Trophoblast cell (in vitro differentiated cells and primary cell): Measurements from ENCODE around the gene TMEM219.

Source experiments
- DNase-seq, 2 donors: peaks; one replicate each; pipeline ENCODE4 v3.0.0-alpha.2; 2016
- H2AFZ ChIP-seq: 2 replicates; pipeline ENCODE4 v1.6.1; 2013; ENCODE audit warnings: low read length, moderate library complexity, mild to moderate bottlenecking; ENCODE audit not compliant: insufficient read depth, poor library complexity
- H2AK5ac ChIP-seq: 2 replicates; pipeline ENCODE4 v1.6.1; 2013; ENCODE audit warnings: mild to moderate bottlenecking, low read length
- H2BK120ac ChIP-seq: 2 replicates; pipeline ENCODE4 v1.6.1; 2013; ENCODE audit warnings: low read length, mild to moderate bottlenecking, moderate library complexity; ENCODE audit not compliant: insufficient read depth, poor library complexity
- H2BK12ac ChIP-seq: 2 replicates; pipeline ENCODE4 v1.6.1; 2013; ENCODE audit warnings: mild to moderate bottlenecking, low read length, moderate library complexity
- H2BK5ac ChIP-seq: 2 replicates; pipeline ENCODE4 v1.6.1; 2013; ENCODE audit warnings: low read length, low read depth, moderate library complexity, mild to moderate bottlenecking; ENCODE audit not compliant: poor library complexity
- H3K14ac ChIP-seq: 2 replicates; pipeline ENCODE4 v1.6.1; 2013; ENCODE audit warnings: mild to moderate bottlenecking, low read length
- H3K18ac ChIP-seq: 2 replicates; pipeline ENCODE4 v1.6.1; 2013; ENCODE audit warnings: mild to moderate bottlenecking, low read length
- H3K23ac ChIP-seq: 2 replicates; pipeline ENCODE4 v1.6.1; 2013; ENCODE audit warnings: low read length
- H3K27ac ChIP-seq: 2 replicates; pipeline ENCODE4 v1.5.1; 2013; ENCODE audit warnings: low read depth, mild to moderate bottlenecking, inconsistent platforms, low read length, moderate library complexity
- H3K27me3 ChIP-seq: 2 replicates; pipeline ENCODE4 v1.6.1; 2013; ENCODE audit warnings: inconsistent platforms, mild to moderate bottlenecking, low read length, moderate library complexity; ENCODE audit not compliant: insufficient read depth
- H3K36me3 ChIP-seq, 2 experiments: 1 replicate in 1 of 2; 2 replicates in 1 of 2; pipeline ENCODE4 v1.6.1; 2013; ENCODE audit warnings: low read length in 2 of 2, mild to moderate bottlenecking in 2 of 2, moderate library complexity in 1 of 2; ENCODE audit not compliant: insufficient read depth in 2 of 2, control insufficient read depth in 1 of 2
- H3K4ac ChIP-seq: 2 replicates; pipeline ENCODE4 v1.6.1; 2013; ENCODE audit warnings: low read depth, mild to moderate bottlenecking, low read length, moderate library complexity
- H3K4me1 ChIP-seq, 2 experiments: 1 replicate in 1 of 2; 2 replicates in 1 of 2; pipeline ENCODE4 v1.6.1; 2013; ENCODE audit warnings: low read length in 2 of 2, mild to moderate bottlenecking in 2 of 2, moderate library complexity in 1 of 2; ENCODE audit not compliant: insufficient read depth in 2 of 2, control insufficient read depth in 1 of 2
- H3K4me2 ChIP-seq: 2 replicates; pipeline ENCODE4 v1.6.1; 2013; ENCODE audit warnings: inconsistent platforms, mild to moderate bottlenecking, low read length, moderate library complexity
- H3K4me3 ChIP-seq: 2 replicates; pipeline ENCODE4 v1.5.1; 2013; ENCODE audit warnings: mild to moderate bottlenecking, low read depth, low read length, inconsistent platforms
- H3K79me1 ChIP-seq: one replicate; pipeline ENCODE4 v1.6.1; 2013; ENCODE audit warnings: low read length
- H3K79me2 ChIP-seq: 2 replicates; pipeline ENCODE4 v1.6.1; 2013; ENCODE audit warnings: low read length, mild to moderate bottlenecking; ENCODE audit not compliant: control insufficient read depth, insufficient read depth, poor library complexity
- H3K9ac ChIP-seq: 2 replicates; pipeline ENCODE4 v1.6.1; 2013; ENCODE audit warnings: mild to moderate bottlenecking, low read length
- H3K9me3 ChIP-seq: 2 replicates; pipeline ENCODE4 v1.6.1; 2013; ENCODE audit warnings: low read depth, mild to moderate bottlenecking, control low read depth, inconsistent platforms, low read length; ENCODE audit not compliant: insufficient read depth
- H4K12ac ChIP-seq: 2 replicates; pipeline ENCODE4 v1.6.1; 2013; ENCODE audit warnings: low read depth, mild to moderate bottlenecking, low read length, moderate library complexity
- H4K8ac ChIP-seq: 2 replicates; pipeline ENCODE4 v1.6.1; 2013; ENCODE audit warnings: low read depth, mild to moderate bottlenecking, low read length, moderate library complexity
- H4K91ac ChIP-seq: one replicate; pipeline ENCODE4 v1.6.1; 2013; ENCODE audit warnings: low read depth, mild to moderate bottlenecking, low read length, moderate library complexity
- WGBS: extraction: QIAGEN DNeasy Blood & Tissue Kit; methylation state at CpG from one replicate; pipeline ENCODE4 v1.1.7; 2013; ENCODE audit warnings: missing lambda C conversion rate; ENCODE audit not compliant: insufficient read length, insufficient coverage; ENCODE audit errors: extremely low coverage; 5-methylcytosine and 5-hydroxymethylcytosine counted together

The TMEM219 gene

DNA sequence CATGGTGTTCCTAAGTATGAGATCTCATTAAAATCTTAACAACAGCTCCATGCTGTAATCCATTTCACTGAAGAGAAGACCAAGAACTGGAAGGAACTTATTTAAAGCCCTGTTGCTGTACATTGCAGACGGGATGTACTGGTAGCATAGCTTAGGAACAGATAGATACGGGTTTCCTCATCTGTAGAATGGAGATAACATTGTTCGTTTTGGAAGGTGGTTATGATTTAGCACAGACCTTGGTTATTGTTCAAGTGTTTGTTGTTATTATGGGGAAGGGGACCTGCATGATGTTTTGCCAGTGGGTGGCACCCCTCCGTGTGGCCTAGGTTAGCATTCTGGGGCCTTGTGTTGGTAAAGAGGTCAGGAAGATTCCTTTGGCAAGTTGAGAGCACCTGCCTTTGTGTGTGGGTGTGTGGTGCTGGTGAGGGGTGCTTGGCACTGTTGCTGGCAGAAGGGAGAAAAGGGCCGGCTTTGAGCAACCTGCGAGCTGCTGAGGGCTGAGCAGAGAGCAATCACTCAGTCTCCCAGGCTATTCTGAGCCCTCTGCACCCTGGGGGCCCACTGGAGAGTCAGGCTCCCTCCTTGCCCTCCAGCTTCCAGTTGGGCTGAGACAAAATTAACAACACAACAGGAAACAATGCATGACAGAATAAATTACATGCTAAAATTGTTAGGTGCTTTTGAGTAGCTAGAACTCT is 14.1 kb downstream of the TMEM219 start:
- H3K4me3 ChIP-seq = no peak overlapping the region
- H3K4me1 ChIP-seq = peaks cover 9 to 22% of the 10 kb centered on the region in 2 experiments
- H2AFZ ChIP-seq = no peak overlapping the region
- no peak overlapping the region for H4K91ac ChIP-seq
- no peak overlapping the region for H3K23ac ChIP-seq
- H4K12ac ChIP-seq = no peak overlapping the region
- no peak overlapping the region for H2BK12ac ChIP-seq
- peaks cover 15% of the 10 kb centered on the region for H3K79me2 ChIP-seq
- WGBS = no CpG with 5 or more reads among the region's 6 CpGs
- H3K14ac ChIP-seq = no peak overlapping the region
- no peak overlapping the region for H3K18ac ChIP-seq
- H2BK5ac ChIP-seq = no peak overlapping the region
- H4K8ac ChIP-seq = no peak overlapping the region
- H3K9me3 ChIP-seq = no peaks in the 10 kb centered on the region
- no peak overlapping the region for H2AK5ac ChIP-seq
- no peak overlapping the region for H2BK120ac ChIP-seq
- H3K36me3 ChIP-seq = peaks cover 34 to 42% of the 10 kb centered on the region in 2 experiments
- H3K27ac ChIP-seq = no peak overlapping the region
- H3K9ac ChIP-seq = no peak overlapping the region
- no peak overlapping the region for H3K4ac ChIP-seq
- H3K27me3 ChIP-seq = no peaks in the 10 kb centered on the region
- H3K4me2 ChIP-seq = peak overlapping the region; percentile 42
- H3K79me1 ChIP-seq = peaks cover 10% of the 10 kb centered on the region
- DNase-seq = peak in 1 of 2 donors; percentile 25

DNA sequence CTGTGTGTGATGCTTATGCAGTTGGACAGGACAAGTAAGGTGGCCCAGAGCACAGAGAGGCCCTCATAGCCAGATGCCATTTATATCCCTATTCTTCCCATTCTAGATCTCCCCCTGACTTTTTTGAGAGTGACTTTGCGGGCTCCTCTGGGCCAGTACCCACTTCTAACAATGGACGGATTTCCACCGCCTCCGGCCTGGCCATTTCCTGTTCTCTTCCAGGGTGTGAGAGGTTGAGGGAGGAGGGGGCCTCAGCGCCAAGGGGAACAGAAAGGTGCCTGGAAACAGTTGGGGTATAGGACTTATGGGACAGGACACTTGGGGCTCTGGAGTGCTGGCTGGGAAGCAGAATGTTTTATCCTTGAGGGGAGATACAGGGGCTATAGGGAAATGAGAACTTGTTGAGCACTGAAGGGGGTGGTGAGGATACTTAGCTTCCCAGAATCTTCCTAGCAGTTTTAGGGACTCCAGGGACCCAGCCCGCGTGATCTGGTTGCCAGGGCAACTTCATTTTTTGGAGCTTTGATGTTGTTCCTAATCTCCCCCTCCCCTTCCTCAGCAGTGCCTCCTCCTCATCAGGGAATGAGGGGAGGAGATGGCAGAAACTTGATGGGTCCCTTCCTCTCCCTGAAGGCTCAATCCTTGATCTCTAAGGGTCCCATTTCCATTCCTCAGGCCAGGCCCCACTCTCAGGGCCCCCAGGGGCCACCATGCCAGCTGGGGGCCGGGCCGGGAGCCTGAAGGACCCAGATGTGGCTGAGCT is 15.4 kb downstream of the TMEM219 start:
- no peak overlapping the region for H2AFZ ChIP-seq
- no peaks in the 10 kb centered on the region for H3K9me3 ChIP-seq
- no peak overlapping the region for H3K9ac ChIP-seq
- H3K79me1 ChIP-seq = peaks cover 10% of the 10 kb centered on the region
- H4K91ac ChIP-seq = no peak overlapping the region
- H3K14ac ChIP-seq = no peak overlapping the region
- no peak overlapping the region for H3K4me2 ChIP-seq
- no peak overlapping the region for H3K23ac ChIP-seq
- H2BK5ac ChIP-seq = no peak overlapping the region
- no peak overlapping the region for H3K4me3 ChIP-seq
- no peak overlapping the region for H3K27ac ChIP-seq
- no peak overlapping the region for H4K8ac ChIP-seq
- H3K36me3 ChIP-seq = peaks cover 37 to 48% of the 10 kb centered on the region in 2 experiments
- H2BK120ac ChIP-seq = no peak overlapping the region
- no peaks in the 10 kb centered on the region for H3K27me3 ChIP-seq
- DNase-seq = no peak
- peaks cover 9 to 22% of the 10 kb centered on the region in 2 experiments for H3K4me1 ChIP-seq
- H3K18ac ChIP-seq = no peak overlapping the region
- no peak overlapping the region for H2BK12ac ChIP-seq
- no peak overlapping the region for H3K4ac ChIP-seq
- H4K12ac ChIP-seq = no peak overlapping the region
- no peak overlapping the region for H2AK5ac ChIP-seq
- WGBS = no CpG with 5 or more reads among the region's 9 CpGs
- peaks cover 15% of the 10 kb centered on the region for H3K79me2 ChIP-seq

DNA sequence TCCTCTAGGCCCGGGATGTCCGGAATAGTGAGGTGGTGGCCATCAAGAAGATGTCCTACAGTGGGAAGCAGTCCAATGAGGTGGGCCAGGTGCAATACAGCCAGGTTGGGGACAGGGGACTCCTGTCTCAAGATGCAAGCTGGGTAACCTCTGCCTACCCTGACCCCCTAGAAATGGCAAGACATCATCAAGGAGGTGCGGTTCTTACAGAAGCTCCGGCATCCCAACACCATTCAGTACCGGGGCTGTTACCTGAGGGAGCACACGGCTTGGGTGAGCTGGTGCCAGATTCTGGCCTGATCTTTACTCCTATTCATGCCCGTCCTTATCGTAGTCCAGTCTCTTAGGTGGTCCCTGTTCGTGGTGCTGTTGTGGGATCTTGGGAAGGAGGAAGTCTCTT is 16.2 kb downstream of the TMEM219 start:
- Histone ChIP-seq H3K9me3 (peaks cover 4% of the 10 kb centered on the region), H3K23ac (peak overlapping the region; percentile 34), H2BK5ac (no peak overlapping the region), H3K4me2 (no peak overlapping the region), H4K12ac (no peak overlapping the region), H3K14ac (no peak overlapping the region), H3K4ac (no peak overlapping the region), H3K36me3 (peaks cover 42 to 53% of the 10 kb centered on the region in 2 experiments), H4K8ac (no peak overlapping the region), H3K79me1 (peaks cover 10% of the 10 kb centered on the region), H3K4me3 (no peak overlapping the region), H3K79me2 (peaks cover 15% of the 10 kb centered on the region), H3K27ac (no peak overlapping the region), H3K4me1 (peaks cover 9 to 22% of the 10 kb centered on the region in 2 experiments), H3K18ac (no peak overlapping the region), H2AFZ (no peak overlapping the region), H3K27me3 (no peaks in the 10 kb centered on the region), H2BK12ac (no peak overlapping the region), H2AK5ac (no peak overlapping the region), H4K91ac (no peak overlapping the region), H2BK120ac (no peak overlapping the region), H3K9ac (no peak overlapping the region)
- WGBS = no CpG with 5 or more reads among the region's 9 CpGs
- no peak for DNase-seq

DNA sequence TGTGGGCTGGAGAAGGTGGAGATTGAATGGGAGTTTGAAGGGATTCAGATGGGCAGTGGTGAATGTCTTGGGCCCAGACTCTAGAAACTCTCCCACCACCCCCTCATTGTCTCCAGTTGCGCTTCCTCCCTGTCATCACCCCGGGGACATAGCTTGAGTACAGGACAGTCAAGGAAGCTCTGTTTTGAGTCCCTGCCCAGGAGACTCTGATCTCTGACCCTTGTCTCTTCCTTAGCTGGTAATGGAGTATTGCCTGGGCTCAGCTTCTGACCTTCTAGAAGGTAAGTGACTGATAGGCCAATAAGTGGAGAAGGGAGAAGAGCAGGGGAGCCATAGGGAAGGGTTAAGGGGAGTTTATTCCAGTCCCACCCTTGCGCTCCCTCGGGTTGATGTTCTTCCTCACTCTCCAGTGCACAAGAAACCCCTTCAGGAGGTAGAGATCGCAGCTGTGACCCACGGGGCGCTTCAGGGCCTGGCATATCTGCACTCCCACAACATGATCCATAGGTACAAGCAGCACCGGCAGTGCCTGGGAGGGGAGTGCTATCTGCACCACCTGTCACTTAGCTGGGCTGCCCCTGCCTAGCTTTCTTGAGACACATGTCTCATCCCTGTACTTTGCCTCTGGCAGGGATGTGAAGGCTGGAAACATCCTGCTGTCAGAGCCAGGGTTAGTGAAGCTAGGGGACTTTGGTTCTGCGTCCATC is 16.8 kb downstream of the TMEM219 start:
- Histone ChIP-seq H2BK5ac (no peak overlapping the region), H3K27me3 (no peaks in the 10 kb centered on the region), H3K14ac (no peak overlapping the region), H3K36me3 (peaks cover 49 to 59% of the 10 kb centered on the region in 2 experiments), H2BK120ac (no peak overlapping the region), H3K9me3 (peaks cover 4% of the 10 kb centered on the region), H3K23ac (no peak overlapping the region), H3K9ac (no peak overlapping the region), H2AK5ac (no peak overlapping the region), H3K4ac (no peak overlapping the region), H3K27ac (no peak overlapping the region), H3K18ac (no peak overlapping the region), H4K91ac (no peak overlapping the region), H2AFZ (no peak overlapping the region), H3K79me2 (peaks cover 15% of the 10 kb centered on the region), H3K4me1 (peaks cover 7 to 22% of the 10 kb centered on the region in 2 experiments), H4K12ac (no peak overlapping the region), H4K8ac (no peak overlapping the region), H3K4me2 (no peak overlapping the region), H2BK12ac (no peak overlapping the region), H3K4me3 (no peak overlapping the region), H3K79me1 (peaks cover 9% of the 10 kb centered on the region)
- WGBS = no CpG with 5 or more reads among the region's 9 CpGs
- no peak for DNase-seq
